PC-3 (cell line): Measurements from ENCODE around the gene JTB. TPM values are rescaled to one million over a fixed set of nuclear protein-coding genes. Genes with fewer than 3 reads are reported as not detected.

Experiments
- ATAC-seq: fragments of 200-7000 bp; cut with Tn5 transposase; 2 replicates; pipeline ENCODE4 v1.9.1; 2020; ENCODE audit warnings: mild to moderate bottlenecking, moderate library complexity
- BruUV-seq: library from RNA; stranded (reverse); fragments of 400-500 nt; replicated peaks from 2 replicates; lab custom pipeline; 2021; lab: Mats Ljungman, UMichigan
- CTCF ChIA-PET: fragments of 300-600 bp; sonication (Branson Sonifier 250); formaldehyde crosslinking; loops from one replicate; lab custom pipeline; 2022; ENCODE audit warnings: antibody characterized with exemption; lab: Charles Lee
- POLR2A ChIA-PET: fragments of 300-600 bp; sonication (Branson Sonifier 250); formaldehyde crosslinking; loops from one replicate; lab custom pipeline; 2022; ENCODE audit warnings: antibody characterized with exemption; ENCODE audit not compliant: unreplicated experiment; lab: Charles Lee
- DNase-seq: peaks from one replicate; pipeline ENCODE4 v3.0.0-alpha.2; 2015
- H2AFZ ChIP-seq: fragments of 300-600 bp; sonication (generic); 2 replicates; pipeline ENCODE4 v1.6.0; 2016; ENCODE audit warnings: antibody characterized with exemption, low read length
- H3F3A ChIP-seq: fragments of 300-600 bp; sonication (generic); one replicate; pipeline ENCODE4 v1.6.0; 2017; ENCODE audit warnings: antibody characterized with exemption, low read length, control low read depth, mild to moderate bottlenecking; ENCODE audit not compliant: unreplicated experiment
- H3K27ac ChIP-seq: fragments of 300-600 bp; sonication (generic); 2 replicates; pipeline ENCODE4 v1.5.1; 2016; ENCODE audit warnings: mild to moderate bottlenecking, low read length
- H3K27me3 ChIP-seq: fragments of 300-600 bp; sonication (generic); 2 replicates; pipeline ENCODE4 v1.6.1; 2016; ENCODE audit warnings: low read length, mixed read lengths
- H3K36me3 ChIP-seq: fragments of 300-600 bp; sonication (generic); 2 replicates; pipeline ENCODE4 v1.6.1; 2016; ENCODE audit warnings: low read depth, mixed run types, low read length, mixed read lengths
- H3K4me1 ChIP-seq: fragments of 300-600 bp; sonication (generic); 2 replicates; pipeline ENCODE4 v1.5.1; 2016; ENCODE audit warnings: low read length; ENCODE audit not compliant: insufficient read depth
- H3K4me2 ChIP-seq: fragments of 300-600 bp; sonication (generic); 2 replicates; pipeline ENCODE4 v1.6.0; 2016; ENCODE audit warnings: low read length
- H3K4me3 ChIP-seq: fragments of 300-600 bp; sonication (generic); 2 replicates; pipeline ENCODE4 v1.5.1; 2016; ENCODE audit warnings: mild to moderate bottlenecking, low read length, mixed read lengths
- H3K79me2 ChIP-seq: fragments of 300-600 bp; sonication (generic); 2 replicates; pipeline ENCODE4 v1.6.1; 2017; ENCODE audit warnings: low read length, mixed read lengths
- H3K9ac ChIP-seq: fragments of 300-600 bp; sonication (generic); 2 replicates; pipeline ENCODE4 v1.6.0; 2016; ENCODE audit warnings: mild to moderate bottlenecking, low read length
- H3K9me2 ChIP-seq: fragments of 300-600 bp; sonication (generic); replicated peaks from 2 replicates; pipeline ENCODE4 v1.6.1; 2016; ENCODE audit warnings: mixed run types, low read length, mixed read lengths
- H3K9me3 ChIP-seq: fragments of 300-600 bp; sonication (generic); 2 replicates; pipeline ENCODE4 v1.6.1; 2016; ENCODE audit warnings: low read length, mixed read lengths
- H4K20me1 ChIP-seq: fragments of 300-600 bp; sonication (generic); 2 replicates; pipeline ENCODE4 v1.6.1; 2016; ENCODE audit warnings: low read length, mixed read lengths
- EZH2 ChIP-seq: fragments of 300-600 bp; sonication (generic); IDR thresholded peaks from one replicate; pipeline ENCODE4 v1.6.1; 2017; ENCODE audit warnings: antibody characterized with exemption, mild to moderate bottlenecking, low read length; ENCODE audit not compliant: unreplicated experiment
- EZH2phosphoT487 ChIP-seq: fragments of 300-600 bp; sonication (generic); IDR thresholded peaks from 2 replicates; pipeline ENCODE4 v1.6.1; 2018; ENCODE audit warnings: mild to moderate bottlenecking, antibody characterized with exemption, low read length, borderline replicate concordance
- intact Hi-C: fragments of 100-400 bp; cut with micrococcal nuclease; formaldehyde crosslinking; loops from 2 replicates; pipeline ENCODE4 v1.9.0; 2023
- total RNA-seq: library from RNA; depleted of rRNA; stranded (reverse); fragments of >200 nt; gene quantifications from 2 replicates; pipeline ENCODE4 v1.2.3, GENCODE V29; 2014
- TF ChIP-seq, protein P1 (sequence below): fragments of 300-600 bp; sonication (generic); conservative IDR thresholded peaks from 2 replicates; pipeline ENCODE4 v1.5.1; 2017; ENCODE audit warnings: antibody characterized with exemption, low read depth, mild to moderate bottlenecking, low read length

JTB gene
- total RNA-seq, 1 experiment from 2014 or later: 377 TPM

DNA sequence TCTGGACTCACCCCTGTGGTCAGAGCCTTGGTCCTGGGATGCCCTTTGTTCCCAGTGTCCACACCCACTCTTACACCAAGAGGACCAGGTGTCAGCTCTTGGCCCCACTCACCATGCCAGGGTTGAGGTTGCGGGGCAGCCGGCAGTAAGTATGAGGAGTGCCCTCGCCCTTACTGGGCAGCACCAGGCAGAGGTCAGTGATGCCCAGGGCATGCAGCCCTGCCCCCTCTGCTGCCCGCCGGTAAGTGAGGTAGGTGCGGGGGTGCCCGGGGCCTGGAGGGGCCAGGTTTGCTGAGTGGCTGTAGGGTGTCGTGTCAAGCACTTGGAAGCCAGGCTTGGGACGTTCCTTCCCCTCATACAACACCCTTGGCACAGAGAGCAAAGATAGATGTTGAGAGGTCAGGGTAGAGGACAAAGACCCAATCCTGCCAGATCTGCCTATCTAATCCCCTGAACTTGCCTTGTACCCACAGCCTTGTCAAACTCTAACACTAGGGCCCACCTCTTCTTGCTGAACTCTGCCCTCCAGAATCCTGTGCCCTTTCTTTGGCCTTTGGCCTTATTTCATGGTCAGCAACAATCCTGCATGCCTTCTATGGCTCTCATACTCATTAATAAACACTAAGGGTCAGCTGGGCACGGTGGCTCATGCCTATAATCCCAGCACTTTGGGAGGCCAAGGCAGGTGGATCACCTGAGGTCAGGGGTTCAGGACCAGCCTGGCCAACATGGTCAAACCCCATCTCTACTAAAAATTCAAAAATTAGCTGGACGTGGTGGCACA lies 34.5 kb downstream of the JTB start:
- H3K4me3 ChIP-seq: no peak overlapping the region
- TF ChIP-seq, protein P1, sequence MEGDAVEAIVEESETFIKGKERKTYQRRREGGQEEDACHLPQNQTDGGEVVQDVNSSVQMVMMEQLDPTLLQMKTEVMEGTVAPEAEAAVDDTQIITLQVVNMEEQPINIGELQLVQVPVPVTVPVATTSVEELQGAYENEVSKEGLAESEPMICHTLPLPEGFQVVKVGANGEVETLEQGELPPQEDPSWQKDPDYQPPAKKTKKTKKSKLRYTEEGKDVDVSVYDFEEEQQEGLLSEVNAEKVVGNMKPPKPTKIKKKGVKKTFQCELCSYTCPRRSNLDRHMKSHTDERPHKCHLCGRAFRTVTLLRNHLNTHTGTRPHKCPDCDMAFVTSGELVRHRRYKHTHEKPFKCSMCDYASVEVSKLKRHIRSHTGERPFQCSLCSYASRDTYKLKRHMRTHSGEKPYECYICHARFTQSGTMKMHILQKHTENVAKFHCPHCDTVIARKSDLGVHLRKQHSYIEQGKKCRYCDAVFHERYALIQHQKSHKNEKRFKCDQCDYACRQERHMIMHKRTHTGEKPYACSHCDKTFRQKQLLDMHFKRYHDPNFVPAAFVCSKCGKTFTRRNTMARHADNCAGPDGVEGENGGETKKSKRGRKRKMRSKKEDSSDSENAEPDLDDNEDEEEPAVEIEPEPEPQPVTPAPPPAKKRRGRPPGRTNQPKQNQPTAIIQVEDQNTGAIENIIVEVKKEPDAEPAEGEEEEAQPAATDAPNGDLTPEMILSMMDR: no peak
- no peak for TF ChIP-seq EZH2phosphoT487
- no peak for TF ChIP-seq EZH2
- DNase-seq: no peak
- ChIA-PET CTCF (no interaction called here), POLR2A (no interaction called here)
- no peak overlapping the region for H3K4me2 ChIP-seq
- H3K27me3 ChIP-seq: no peaks in the 10 kb centered on the region
- no TSS peak for BruUV-seq
- no peaks in the 10 kb centered on the region for H4K20me1 ChIP-seq
- H3K36me3 ChIP-seq: peaks cover 3% of the 10 kb centered on the region; the same call in 1 of the 2 replicates
- no peaks in the 10 kb centered on the region for H3F3A ChIP-seq
- peaks cover 23% of the 10 kb centered on the region for H3K79me2 ChIP-seq
- H3K9ac ChIP-seq: no peak overlapping the region
- H3K9me3 ChIP-seq: no peaks in the 10 kb centered on the region
- intact Hi-C loops: no loop called here
- no peak overlapping the region for H2AFZ ChIP-seq
- H3K27ac ChIP-seq: no peak overlapping the region
- H3K4me1 ChIP-seq: peaks cover 13% of the 10 kb centered on the region
- ATAC-seq: no peak
- no peaks in the 10 kb centered on the region for H3K9me2 ChIP-seq

DNA sequence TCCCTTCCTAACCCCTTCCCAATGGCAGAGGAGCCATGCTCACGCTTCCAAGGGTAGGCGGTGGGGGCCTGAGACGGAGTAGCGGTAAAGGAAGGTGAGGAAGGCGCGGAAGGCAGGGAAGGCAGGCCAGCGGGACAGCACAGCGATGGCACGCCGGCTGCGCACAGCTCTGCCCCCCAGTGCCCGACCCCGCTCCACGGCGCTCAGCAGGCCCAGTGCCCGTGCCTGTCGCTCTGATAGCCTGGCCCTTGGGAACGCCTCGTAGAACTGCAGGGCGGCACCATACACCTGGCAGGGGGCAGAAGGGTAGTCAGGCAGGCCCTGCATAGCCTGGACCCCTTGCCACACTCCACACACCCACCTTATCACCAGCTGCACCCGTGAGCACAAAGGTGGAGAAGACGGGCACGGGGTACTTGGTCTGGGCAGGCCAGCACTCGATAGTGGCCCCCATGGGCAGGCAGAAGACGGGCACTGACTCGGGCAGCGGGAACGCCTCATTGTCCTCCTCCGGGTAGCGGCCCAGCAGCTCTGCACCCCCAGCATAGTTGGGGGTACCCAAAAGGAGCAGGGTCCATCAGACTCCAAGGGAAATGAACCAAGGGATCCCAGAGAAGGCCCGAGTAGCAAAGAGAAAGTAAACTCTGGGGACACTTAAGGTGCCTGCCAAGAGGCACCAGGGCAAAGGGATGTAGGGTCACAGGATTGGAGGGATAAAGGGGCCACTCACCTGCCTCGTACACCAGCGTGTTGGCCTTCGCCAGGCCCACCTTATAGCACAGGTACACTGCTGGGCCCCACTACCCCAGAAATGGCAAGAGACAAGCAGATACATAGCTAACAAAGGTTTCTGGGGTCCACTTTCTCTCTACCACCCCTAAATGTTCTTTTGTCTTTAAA lies 35.4 kb downstream of the JTB start:
- ChIA-PET POLR2A (no interaction called here), CTCF (no interaction called here)
- peaks cover 23% of the 10 kb centered on the region for H3K79me2 ChIP-seq
- H3K27ac ChIP-seq: no peak overlapping the region
- ATAC-seq: no peak
- H3K9me2 ChIP-seq: no peaks in the 10 kb centered on the region
- DNase-seq: no peak
- no peak overlapping the region for H3K4me2 ChIP-seq
- no peaks in the 10 kb centered on the region for H4K20me1 ChIP-seq
- TF ChIP-seq EZH2 (no peak), EZH2phosphoT487 (no peak)
- TF ChIP-seq, protein P1: no peak
- no peaks in the 10 kb centered on the region for H3K9me3 ChIP-seq
- no peak overlapping the region for H3K4me3 ChIP-seq
- H3K4me1 ChIP-seq: peaks cover 13% of the 10 kb centered on the region
- BruUV-seq: no TSS peak
- H3K27me3 ChIP-seq: no peaks in the 10 kb centered on the region
- H3F3A ChIP-seq: no peaks in the 10 kb centered on the region
- no peak overlapping the region for H2AFZ ChIP-seq
- intact Hi-C loops: no loop called here
- H3K9ac ChIP-seq: no peak overlapping the region
- no peaks in the 10 kb centered on the region; the same call in 1 of the 2 replicates for H3K36me3 ChIP-seq
